Liver (tissue), 2 donors: ENCODE results near the gene CSNK1E.

Experiments used
- NR2F2 ChIP-seq: IDR thresholded peaks from 2 replicates; pipeline ENCODE4 v1.6.1; 2016; ENCODE audit warnings: antibody characterized with exemption
- REST ChIP-seq: IDR thresholded peaks from 2 replicates; pipeline ENCODE4 v1.6.1; 2016; ENCODE audit warnings: antibody characterized with exemption, mild to moderate bottlenecking
- TAF1 ChIP-seq: conservative IDR thresholded peaks from 2 replicates; pipeline ENCODE4 v1.6.1; 2016; ENCODE audit warnings: antibody characterized with exemption, mild to moderate bottlenecking
- donor health status: healthy.

GRCh38 chr22:38305471-38306448 is 11.5 kb downstream of the CSNK1E start:
- TF ChIP-seq NR2F2 (no peak), REST (no peak), TAF1 (no peak)
